C4-2B (cell line): ENCODE measurements around the gene GABBR1.
"Not testable (repeated sequence)": the region's sequence is repeated elsewhere in the genome, so short reads cannot be mapped to it uniquely, and the experiment has no call there.

Experiments used
- H3K27ac ChIP-seq: fragments of 450-650 bp; 2 replicates; pipeline ENCODE4 v1.5.1; 2017
- CTCF ChIP-seq: fragments of 450-650 bp; conservative IDR thresholded peaks from 2 replicates; pipeline ENCODE4 v1.5.1; 2017; ENCODE audit warnings: mild to moderate bottlenecking
- ZFX ChIP-seq: fragments of 450-650 bp; IDR thresholded peaks from 2 replicates; pipeline ENCODE4 v1.6.1; 2017

The GABBR1 gene

GRCh38 chr6:29676981-29677601, 44.1 kb upstream of the GABBR1 start:
- no peak overlapping the region for H3K27ac ChIP-seq
- TF ChIP-seq ZFX (no peak), CTCF (no peak)

GRCh38 chr6:29675561-29675960, 42.6 kb upstream of the GABBR1 start:
- no peak overlapping the region for H3K27ac ChIP-seq
- no peak for TF ChIP-seq CTCF
- no peak for TF ChIP-seq ZFX

- H3K27ac ChIP-seq = no peak overlapping the region
Observed at GRCh38 chr6:29674008-29674407, 41.0 kb upstream of the GABBR1 start.

GRCh38 chr6:29673161-29673560, 40.2 kb upstream of the GABBR1 start:
- TF ChIP-seq CTCF (no peak), ZFX (no peak)
- H3K27ac ChIP-seq = no peak overlapping the region

More at GRCh38 chr6:29674008-29674407, 41.0 kb upstream of the GABBR1 start:
- TF ChIP-seq ZFX = no peak
- TF ChIP-seq CTCF = no peak

- not testable (repeated sequence) for H3K27ac ChIP-seq
Observed at GRCh38 chr6:29672116-29672515, 39.1 kb upstream of the GABBR1 start.

GRCh38 chr6:29671026-29671425, 38.0 kb upstream of the GABBR1 start:
- no peak for TF ChIP-seq ZFX
- TF ChIP-seq CTCF = no peak
- H3K27ac ChIP-seq = no peak overlapping the region

GRCh38 chr6:29667158-29667557, 34.2 kb upstream of the GABBR1 start:
- no peak for TF ChIP-seq CTCF
- H3K27ac ChIP-seq = no peak overlapping the region

GRCh38 chr6:29666826-29667130, 33.8 kb upstream of the GABBR1 start:
- H3K27ac ChIP-seq = no peak overlapping the region
- no peak for TF ChIP-seq ZFX
- no peak for TF ChIP-seq CTCF
